ENCODE measurements around the gene EDEM3. TPM values are rescaled to one million over a fixed set of nuclear protein-coding genes. Genes with fewer than 3 reads are reported as not detected.
"Not testable (repeated sequence)": the region's sequence is repeated elsewhere in the genome, so short reads cannot be mapped to it uniquely, and the experiment has no call there.

Gene EDEM3
- total RNA-seq, 2 donors from 2014 or later, result 11.8 to 12.7 TPM

DNA sequence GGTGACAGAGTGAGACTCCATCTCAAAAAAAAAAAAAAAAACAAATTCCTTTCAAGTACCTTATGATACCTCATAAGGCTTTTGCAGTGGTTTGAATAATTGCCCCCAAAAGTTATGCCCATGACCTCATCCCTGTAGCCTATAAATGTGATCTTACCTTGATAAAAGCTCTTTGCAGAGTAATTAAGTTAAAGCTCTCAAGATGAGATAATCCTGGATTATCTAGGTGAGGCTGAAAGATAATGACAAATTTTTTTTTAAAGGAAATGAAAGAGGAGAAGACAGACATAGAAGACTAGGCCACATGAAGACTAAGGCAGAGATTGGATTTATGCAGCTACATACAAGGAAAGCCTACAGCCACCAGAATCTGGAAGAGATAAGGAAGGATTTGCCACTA, 20.7 kb upstream of the EDEM3 start:
- Mint-ChIP-seq H3K36me3 (no peaks in the 10 kb centered on the region), H3K9me3 (no peaks in the 10 kb centered on the region), H3K27ac (no peak overlapping the region)
- no peak for DNase-seq (ENCODE audit: low spot score in 2 of 2)
- no peak for ATAC-seq

DNA sequence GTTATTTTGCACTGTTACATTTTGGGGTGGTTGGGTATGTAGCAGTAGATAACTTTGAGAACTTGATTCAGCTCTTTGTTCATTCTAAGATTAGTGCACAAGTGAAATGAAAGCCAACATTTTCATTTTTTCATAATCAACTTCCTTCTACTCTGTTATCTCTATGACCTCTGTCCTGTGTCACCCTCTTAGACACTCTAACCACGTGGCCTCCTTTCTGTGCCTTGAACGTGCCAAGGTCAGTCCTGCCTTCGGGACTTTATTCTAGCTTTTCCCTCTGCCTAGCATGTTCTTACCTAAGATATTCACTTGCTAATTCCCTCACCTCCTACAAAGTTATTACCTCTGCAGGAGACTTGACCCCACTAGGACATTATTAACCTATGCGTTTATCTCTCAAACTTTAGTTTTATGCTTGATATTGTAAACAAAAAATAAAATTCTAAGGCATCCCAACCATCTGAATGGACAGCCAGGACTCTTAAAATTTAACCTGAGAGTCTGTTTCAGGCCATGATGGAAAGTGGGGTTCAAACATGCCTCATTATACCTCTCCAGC, 19.2 kb upstream of the EDEM3 start:
- ATAC-seq, result no peak

DNA sequence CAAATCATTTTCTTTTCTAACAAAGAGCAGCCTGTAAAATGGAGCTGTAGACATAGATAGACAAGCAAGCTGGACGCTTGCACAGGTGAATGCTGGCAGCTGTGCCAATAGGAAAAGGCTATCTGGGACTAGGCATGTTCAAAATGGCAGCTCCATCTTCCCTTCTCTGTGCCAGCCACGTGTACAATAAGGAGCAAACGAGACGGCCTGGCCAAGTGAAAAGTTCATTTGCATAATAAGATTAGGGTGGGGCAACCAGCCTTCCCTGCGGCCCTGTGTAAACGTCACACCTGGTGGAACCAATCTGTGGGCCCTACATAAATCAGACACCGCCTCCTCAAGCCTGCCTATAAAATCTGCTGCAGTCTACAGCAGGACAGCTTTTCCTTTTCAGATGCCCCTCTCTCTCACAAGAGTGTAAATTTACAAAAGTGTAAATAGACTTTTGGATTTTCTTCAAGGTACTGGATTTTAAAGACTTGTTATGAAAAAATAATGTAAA, 16.6 kb upstream of the EDEM3 start:
- no peak for ATAC-seq
- DNase-seq (ENCODE audit: low spot score in 2 of 2), result no peak
- Mint-ChIP-seq H3K27ac (no peak overlapping the region), H3K9me3 (no peaks in the 10 kb centered on the region), H3K36me3 (no peaks in the 10 kb centered on the region)

More for the DNA sequence above, 19.2 kb upstream of the EDEM3 start:
- no peaks in the 10 kb centered on the region for H3K9me3 Mint-ChIP-seq
- H3K27ac Mint-ChIP-seq, result no peak overlapping the region
- no peaks in the 10 kb centered on the region for H3K36me3 Mint-ChIP-seq
- DNase-seq (ENCODE audit: low spot score in 2 of 2), result no peak

DNA sequence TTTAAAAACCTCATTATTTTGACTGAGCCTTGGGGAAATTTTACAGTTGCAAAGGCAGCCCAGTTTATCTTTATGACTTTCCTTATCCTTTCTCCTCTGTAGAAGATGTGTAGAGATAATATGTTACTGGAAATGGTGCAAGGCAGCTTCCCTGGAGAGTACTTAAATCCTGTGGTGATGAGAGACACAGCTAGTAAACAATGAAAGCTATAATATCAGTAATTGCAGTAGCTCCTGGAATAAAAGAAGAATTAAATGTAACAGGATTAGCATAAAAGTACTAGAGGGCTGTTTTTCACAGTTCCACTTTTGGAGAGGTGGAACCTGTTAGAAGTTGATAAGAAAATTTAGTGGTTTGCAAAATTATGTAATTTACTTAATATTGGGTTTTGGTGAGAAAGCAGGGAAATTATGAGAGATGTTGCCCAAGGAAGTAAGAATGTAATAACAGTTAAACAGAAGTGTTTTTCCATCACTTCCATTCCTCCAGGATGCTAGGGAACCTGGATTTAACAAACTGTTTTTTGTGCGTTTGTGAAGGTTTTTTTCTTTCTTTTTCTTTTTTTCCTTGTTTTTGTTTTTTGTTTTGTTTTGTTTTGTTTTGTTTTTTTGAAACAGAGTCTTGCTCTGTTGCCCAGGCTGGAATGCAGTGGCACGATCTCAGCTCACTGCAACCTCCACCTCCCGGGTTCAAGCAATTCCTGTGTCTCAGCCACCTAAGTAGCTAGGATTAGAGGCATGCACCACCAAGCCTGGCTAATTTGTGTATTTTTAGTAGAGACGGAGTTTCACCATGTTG, 15.7 kb upstream of the EDEM3 start:
- Mint-ChIP-seq H3K27ac (no peak overlapping the region), H3K9me3 (no peaks in the 10 kb centered on the region), H3K36me3 (no peaks in the 10 kb centered on the region)
- DNase-seq (ENCODE audit: low spot score in 2 of 2) (no peak), ATAC-seq (no peak)

DNA sequence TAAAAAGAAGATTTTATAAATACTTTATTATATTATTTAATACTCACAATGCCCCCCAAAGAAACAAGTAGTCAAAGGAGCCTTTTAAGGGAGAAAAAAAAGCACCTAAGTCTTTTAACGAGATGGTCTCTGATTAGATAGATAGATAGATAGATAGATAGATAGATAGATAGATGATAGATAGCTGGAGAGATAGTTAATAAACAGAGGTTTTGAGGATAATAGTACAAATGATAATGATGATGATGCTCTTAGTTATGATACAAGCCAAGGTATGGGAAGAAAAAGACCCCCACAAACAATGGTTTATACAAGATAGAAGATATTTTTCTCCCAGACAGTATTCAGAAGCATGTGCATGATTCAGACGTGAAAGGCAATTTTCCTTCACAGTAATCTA, 14.6 kb upstream of the EDEM3 start:
- DNase-seq (ENCODE audit: low spot score in 2 of 2) (no peak), ATAC-seq (no peak)
- Mint-ChIP-seq H3K27ac (no peak overlapping the region), H3K36me3 (no peaks in the 10 kb centered on the region), H3K9me3 (no peaks in the 10 kb centered on the region)

DNA sequence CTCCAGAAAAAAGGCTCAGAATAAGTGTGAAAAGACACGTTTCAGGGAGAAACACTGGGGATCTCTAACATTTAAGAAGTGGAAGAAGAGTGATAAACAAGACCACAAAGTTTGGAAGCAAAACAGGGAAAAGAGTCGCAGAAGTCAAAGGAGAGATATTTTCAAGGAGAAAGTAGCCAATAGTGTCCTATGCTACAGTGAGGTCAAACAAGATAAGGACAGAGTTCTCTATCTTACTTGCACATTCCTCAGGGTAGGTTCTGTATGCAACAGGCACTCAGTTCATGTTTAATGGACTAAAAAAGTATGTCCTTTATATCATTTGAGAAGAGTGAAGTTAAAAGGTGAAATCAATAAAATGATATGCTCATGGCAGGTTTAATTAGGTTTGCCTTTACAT, 13.8 kb upstream of the EDEM3 start:
- ATAC-seq (no peak), DNase-seq (ENCODE audit: low spot score in 2 of 2) (no peak)
- H3K9me3 Mint-ChIP-seq, result no peaks in the 10 kb centered on the region
- peaks cover 0 to 6% of the 10 kb centered on the region in 2 donors for H3K36me3 Mint-ChIP-seq
- no peak overlapping the region for H3K27ac Mint-ChIP-seq

DNA sequence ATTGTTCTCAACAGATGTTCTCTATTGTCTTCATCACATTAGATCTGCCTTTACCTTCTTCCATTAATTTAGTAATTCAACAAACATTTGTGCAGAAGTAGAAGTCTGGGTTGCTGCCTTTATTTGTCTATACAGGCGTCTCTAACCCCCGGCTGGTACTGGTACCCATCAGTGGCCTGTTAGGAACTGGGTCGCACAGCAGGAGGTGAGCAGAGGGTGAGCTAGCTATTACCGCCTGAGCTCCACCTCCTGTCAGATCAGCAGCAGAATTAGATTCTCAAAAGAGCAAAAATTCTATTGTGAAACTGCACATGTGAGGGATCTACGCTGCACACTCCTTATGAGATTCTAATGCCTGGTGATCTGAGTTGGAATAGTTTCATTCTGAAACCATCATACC, 12.9 kb upstream of the EDEM3 start:
- H3K27ac Mint-ChIP-seq, result no peak overlapping the region
- DNase-seq (ENCODE audit: low spot score in 2 of 2), result no peak
- peaks cover 0 to 11% of the 10 kb centered on the region in 2 donors for H3K36me3 Mint-ChIP-seq
- no peaks in the 10 kb centered on the region for H3K9me3 Mint-ChIP-seq
- ATAC-seq, result no peak

DNA sequence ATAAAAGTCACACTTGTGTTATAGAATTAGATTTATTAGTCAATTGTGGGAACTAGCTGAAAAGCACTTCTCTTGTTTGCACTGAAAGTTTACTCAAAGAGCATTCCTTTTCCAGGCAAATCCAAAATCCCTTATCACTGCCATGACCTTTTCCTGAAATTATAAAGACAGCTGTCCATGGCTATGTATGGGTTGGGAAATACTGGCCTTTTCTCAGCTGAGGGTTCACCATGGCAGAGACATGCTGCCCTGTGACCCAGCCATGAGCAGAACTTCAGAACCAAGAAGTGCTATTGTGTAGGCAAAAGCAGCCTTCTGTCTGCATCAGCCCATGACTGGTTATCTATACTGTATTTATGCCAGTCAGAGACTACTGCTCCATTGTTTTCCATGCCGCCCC, 9.8 kb upstream of the EDEM3 start:
- Mint-ChIP-seq H3K9me3 (no peaks in the 10 kb centered on the region), H3K27ac (no peak overlapping the region), H3K36me3 (peaks cover 0 to 11% of the 10 kb centered on the region in 2 donors)
- ATAC-seq (no peak), DNase-seq (ENCODE audit: low spot score in 2 of 2) (no peak)

DNA sequence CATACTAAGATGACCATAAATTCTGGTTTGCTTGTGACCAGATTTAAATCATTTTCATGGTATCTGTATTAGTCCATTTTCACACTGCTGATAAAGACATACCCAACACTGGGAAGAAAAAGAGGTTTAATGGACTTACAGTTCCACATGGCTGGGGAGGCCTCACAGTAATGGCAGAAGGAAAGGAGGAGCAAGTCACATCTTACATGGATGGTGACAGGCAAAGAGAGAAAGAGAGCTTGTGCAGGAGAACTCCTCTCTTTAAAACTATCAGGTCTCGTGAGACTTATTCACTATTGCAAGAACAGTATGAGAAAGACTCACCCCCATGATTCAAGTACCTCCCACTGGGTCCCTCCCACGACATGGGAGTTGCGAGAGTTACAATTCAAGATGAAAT, 8.9 kb upstream of the EDEM3 start:
- H3K36me3 Mint-ChIP-seq, result peaks cover 0 to 11% of the 10 kb centered on the region in 2 donors
- H3K9me3 Mint-ChIP-seq; ATAC-seq; H3K27ac Mint-ChIP-seq; DNase-seq (ENCODE audit: low spot score in 2 of 2): not testable (repeated sequence)

DNA sequence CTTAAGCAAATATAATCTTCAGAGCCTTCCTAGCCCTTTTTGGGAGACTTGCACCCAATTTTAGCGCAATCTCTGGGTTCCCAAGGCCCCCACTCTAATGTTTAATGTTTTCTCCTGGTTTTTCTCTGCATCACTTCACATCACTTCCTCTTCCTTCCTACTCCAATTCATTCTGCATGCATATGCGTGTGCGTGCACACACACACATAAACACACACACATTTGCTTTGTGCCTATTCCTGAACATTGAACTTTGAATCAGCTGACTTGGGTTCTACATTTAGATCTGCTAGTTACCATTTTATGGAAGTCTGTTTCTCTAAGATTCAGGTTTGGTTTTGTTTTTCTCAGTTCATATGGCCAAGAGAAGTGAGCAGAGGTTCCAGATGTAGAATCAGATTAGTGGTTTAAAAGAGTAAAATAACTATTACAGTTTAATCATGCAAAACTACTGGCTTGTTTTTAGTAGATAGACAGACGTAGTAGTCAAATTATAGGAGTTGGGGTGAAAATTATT, 7.4 kb upstream of the EDEM3 start:
- ATAC-seq (no peak), DNase-seq (ENCODE audit: low spot score in 2 of 2) (no peak)
- no peak overlapping the region for H3K27ac Mint-ChIP-seq
- peaks cover 0 to 11% of the 10 kb centered on the region in 2 donors for H3K36me3 Mint-ChIP-seq
- no peaks in the 10 kb centered on the region for H3K9me3 Mint-ChIP-seq

DNA sequence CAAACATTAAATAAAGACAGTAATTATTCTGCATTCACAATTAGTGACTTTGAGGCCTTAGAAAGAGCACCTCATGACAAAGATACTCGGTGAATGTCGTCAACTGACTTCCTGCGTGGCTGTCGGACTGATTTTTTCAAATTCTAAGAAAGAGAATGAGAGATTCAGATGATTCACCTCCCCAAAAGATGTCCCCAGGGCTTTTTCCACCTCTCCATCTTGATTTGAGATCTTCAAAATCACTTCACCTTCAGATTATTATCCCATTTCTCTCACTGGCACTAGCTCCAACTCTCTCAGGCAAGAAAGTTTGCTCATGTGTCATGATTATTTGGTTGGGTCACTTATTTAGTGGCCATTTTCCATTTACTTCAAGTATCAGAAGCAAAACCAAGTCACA, 5.0 kb upstream of the EDEM3 start:
- ATAC-seq (no peak), DNase-seq (ENCODE audit: low spot score in 2 of 2) (no peak)
- H3K27ac Mint-ChIP-seq, result no peak overlapping the region
- no peaks in the 10 kb centered on the region for H3K9me3 Mint-ChIP-seq
- H3K36me3 Mint-ChIP-seq, result peaks cover 0 to 11% of the 10 kb centered on the region in 2 donors

DNA sequence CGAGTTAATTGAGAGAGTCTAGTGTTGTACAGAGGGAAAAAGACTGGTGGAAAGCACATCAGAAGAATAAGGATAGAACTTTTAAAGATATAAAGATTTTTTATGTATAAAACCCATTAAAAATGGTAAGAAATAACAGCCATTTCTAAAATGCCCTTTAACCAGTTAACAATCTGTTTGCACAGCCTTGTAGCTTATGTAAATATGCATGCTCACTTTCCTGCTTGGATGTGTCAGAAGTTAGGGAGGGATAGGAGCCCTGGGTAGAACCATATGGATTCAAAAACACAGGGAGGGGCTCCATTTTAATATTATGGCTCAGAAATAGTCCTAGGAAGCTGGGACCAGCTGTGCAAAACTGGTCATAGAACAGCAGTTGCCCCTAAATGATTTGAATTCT, 4.5 kb upstream of the EDEM3 start:
- H3K9me3 Mint-ChIP-seq, result no peaks in the 10 kb centered on the region
- peaks cover under 1 to 16% of the 10 kb centered on the region in 2 donors for H3K36me3 Mint-ChIP-seq
- no peak for ATAC-seq
- no peak overlapping the region for H3K27ac Mint-ChIP-seq
- no peak for DNase-seq (ENCODE audit: low spot score in 2 of 2)

DNA sequence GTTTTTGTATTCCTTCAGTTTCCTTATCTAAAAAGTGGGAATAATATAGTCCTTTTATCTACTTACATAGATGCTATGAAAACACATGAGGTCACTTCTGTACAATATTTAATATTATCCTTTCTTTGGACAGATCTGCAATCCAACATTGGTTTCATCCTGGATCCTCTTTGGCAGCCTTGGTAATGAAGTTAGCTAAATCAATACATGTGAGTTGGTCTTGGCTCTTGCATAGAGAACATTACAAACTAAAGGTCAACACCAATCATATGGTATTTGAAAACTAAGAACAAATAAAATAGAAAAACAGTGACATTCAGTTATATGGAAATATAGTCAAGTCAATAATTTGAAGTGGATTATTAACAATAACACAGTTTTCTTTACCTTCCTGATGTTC, 3.2 kb upstream of the EDEM3 start:
- H3K9me3 Mint-ChIP-seq, result no peaks in the 10 kb centered on the region
- DNase-seq (ENCODE audit: low spot score in 2 of 2), result no peak
- ATAC-seq, result no peak
- peaks cover 7 to 14% of the 10 kb centered on the region in 2 donors for H3K36me3 Mint-ChIP-seq
- H3K27ac Mint-ChIP-seq, result no peak overlapping the region

DNA sequence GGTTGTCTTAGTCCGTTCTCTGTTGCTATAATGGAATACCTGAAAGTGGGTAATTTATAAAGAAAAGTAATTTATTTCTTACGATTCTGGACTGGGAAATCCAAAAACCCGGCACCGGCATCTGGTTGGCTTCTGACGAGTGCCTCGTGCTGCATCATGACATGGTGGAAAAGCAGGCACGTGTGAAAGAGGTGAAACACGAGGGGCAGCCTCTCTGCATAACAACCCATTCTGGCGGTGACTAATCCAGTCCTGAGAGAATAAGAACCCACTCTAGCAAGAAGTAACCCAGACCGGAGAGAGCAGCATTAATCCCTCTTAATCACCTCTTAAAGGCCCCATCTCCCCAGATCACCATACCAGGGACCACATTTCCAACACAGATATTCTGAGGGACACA, 2.7 kb upstream of the EDEM3 start:
- Mint-ChIP-seq H3K27ac (no peak overlapping the region), H3K36me3 (peaks cover 7 to 14% of the 10 kb centered on the region in 2 donors), H3K9me3 (no peaks in the 10 kb centered on the region)
- ATAC-seq (no peak), DNase-seq (ENCODE audit: low spot score in 2 of 2) (no peak)

DNA sequence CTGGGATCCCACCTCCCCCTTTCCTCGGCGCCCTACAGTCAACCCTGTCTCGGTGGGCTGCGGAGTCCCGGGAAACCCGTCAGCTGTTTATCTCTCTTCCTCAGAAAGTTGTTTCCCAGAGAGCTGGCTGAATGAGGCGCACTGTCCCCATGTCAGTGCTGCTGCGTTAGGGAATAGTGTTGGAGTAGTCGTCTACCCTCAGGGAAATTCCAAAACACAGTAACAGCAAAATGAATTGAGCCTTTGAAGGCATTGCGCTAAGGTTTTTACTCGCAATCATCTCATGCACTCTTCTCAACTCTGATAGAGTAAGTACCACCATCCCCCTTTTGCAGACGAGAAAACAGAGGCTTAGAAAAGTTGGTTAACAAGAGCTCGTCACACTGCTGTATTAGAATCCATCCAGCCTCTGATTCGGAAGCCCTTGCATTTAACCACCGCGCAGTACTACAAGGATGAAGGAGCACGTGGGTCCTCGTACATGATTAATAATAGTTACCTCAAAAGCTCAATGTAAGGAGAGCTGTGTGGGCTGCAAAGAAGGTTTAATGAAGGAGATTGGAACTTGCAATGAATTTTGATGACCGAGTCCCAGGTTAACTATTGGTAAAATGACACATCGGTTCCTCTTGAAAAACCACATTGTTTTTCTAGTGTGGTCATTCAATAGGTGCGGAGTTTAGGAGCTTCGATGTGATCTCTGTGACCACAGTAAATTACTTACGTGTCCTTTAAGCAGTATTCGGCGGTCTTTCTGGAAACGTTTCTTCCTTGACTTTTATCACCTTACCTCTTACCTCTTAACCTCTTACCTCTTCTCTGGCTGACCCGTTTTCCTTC, 788 bp upstream of the EDEM3 start:
- ATAC-seq, result peak; percentile 2 to 8
- Mint-ChIP-seq H3K9me3 (no peaks in the 10 kb centered on the region), H3K36me3 (peaks cover 7 to 14% of the 10 kb centered on the region in 2 donors), H3K27ac (peak overlapping the region; percentile 83 to 99)
- DNase-seq (ENCODE audit: low spot score in 2 of 2), result peak in 1 of 2 donors; percentile 6

DNA sequence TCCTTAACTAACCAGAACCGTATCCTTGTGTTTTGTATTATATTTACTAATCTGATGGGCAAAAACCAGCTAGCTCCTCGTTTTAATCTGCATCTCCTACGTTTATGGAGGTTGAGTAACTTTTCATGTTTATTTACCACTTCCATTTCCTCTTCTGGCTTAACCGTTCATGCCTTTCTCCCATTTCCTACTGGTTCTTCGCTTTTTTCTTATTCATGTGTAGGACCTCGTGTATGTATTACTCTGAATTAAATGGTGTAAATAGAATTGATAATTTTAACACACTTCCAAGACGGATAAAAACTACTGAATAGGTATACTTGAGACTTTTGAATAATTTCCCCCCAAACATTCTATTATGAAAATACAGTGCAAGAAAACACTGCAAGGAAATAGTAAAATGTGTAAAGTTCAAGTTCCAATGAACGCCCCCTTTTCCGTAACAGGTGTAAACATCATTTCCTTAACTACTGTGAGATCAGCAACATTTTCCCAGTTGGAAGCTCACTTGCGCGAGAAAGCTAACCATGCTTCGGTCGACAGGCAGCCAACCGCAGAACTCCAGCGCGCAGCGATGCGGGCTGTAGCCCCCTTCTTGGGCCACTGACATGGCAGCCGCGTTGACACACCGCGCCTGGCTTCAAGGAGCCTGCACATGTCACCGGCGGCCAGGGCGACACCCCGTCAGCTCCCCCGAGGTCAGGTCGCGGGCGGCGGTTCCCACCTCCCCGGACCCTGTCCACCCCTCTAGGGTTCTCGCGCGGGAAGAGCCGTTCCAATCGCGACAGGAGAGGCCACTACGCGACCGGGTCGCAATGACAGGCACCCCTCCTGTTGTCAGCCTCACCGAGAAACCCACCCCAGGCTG, 816 bp downstream of the EDEM3 start:
- peak overlapping the region; percentile 97 to 99 for H3K27ac Mint-ChIP-seq
- ATAC-seq (peak; percentile 6 to 23), DNase-seq (ENCODE audit: low spot score in 2 of 2) (peak; percentile 42 to 71)
- H3K36me3 Mint-ChIP-seq, result peaks cover 7 to 14% of the 10 kb centered on the region in 2 donors
- H3K9me3 Mint-ChIP-seq, result no peaks in the 10 kb centered on the region

Data from activated naive CD4-positive, alpha-beta T cell treated with anti-CD3 and anti-CD28 coated beads, Interleukin-2, amount 50 U/mL, for 72 hours (primary cell).